HG02623 (cell line): ENCODE data around the gene SERPINI1.

Source experiments
- ATAC-seq: cut with Tn5 transposase; IDR thresholded peaks from one replicate; pipeline ENCODE4 v1.9.1; 2021; ENCODE audit warnings: moderate library complexity; ENCODE audit not compliant: unreplicated experiment

The SERPINI1 gene

GRCh38 chr3:167843481-167843880, 108.0 kb downstream of the SERPINI1 start:
- ATAC-seq = no peak

DNA sequence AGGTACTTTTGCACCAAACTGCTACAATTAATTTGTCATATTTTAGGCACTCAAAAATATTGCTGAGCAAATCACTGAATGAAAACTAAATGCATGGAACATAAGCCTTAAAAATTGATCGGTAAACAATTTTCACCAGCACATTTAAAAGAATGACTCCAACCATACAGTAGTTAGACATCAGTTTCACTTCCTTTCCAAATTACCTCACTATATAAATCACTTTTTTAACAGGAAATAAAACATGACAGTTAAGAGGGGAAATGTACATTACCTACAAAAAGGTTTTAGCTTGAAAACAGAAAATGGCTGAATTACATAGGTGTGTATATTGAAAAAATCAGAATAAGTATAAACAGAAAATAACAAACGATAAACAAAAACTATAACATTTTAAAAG, 108.4 kb downstream of the SERPINI1 start:
- ATAC-seq = no peak

- no peak for ATAC-seq
Measured at GRCh38 chr3:167844528-167844927, 109.0 kb downstream of the SERPINI1 start.

- ATAC-seq = no peak
Measured at GRCh38 chr3:167851171-167851570, 115.7 kb downstream of the SERPINI1 start.

GRCh38 chr3:167851749-167852148, 116.2 kb downstream of the SERPINI1 start:
- no peak for ATAC-seq

GRCh38 chr3:167852216-167852615, 116.7 kb downstream of the SERPINI1 start:
- no peak for ATAC-seq

DNA sequence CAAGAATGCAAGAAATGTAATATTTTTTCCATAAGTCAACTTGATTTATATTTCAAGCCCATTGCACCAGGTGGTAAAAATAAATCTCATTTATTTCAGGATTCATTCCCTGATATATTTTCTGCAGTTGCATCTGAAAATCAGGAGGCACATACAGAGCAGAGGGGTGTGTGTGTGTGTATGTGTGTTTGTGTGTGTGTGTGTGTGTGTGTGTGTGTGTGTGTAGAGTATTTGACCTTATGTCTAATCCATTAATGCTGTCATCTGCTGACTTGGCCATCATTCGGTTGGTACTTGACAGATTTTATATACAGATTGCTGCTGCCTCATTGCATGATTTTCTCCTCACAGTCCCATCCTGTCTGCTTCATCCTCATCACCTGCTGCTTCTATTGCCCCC, 118.5 kb downstream of the SERPINI1 start:
- ATAC-seq = no peak

GRCh38 chr3:167854846-167855245, 119.3 kb downstream of the SERPINI1 start:
- ATAC-seq = no peak

- no peak for ATAC-seq
Measured at GRCh38 chr3:167855306-167855705, 119.8 kb downstream of the SERPINI1 start.

DNA sequence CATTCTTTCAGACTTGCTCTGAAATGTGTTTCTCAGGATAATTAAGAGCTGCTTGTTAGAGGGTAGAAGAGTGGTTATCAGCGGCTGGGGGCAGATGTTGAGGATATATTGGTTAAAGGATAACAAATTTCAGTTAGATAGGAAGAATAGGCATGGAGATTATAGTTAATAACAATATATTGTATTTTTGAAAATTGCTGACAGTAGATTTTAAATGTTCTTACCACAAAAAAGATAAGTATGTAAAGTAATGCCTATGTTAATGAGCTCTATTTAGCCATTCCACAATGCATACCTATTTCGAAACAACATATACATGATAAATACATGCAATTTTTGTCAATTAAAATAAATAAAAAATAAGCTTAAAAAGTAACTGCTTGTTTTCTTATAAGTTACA, 123.3 kb downstream of the SERPINI1 start:
- no peak for ATAC-seq

DNA sequence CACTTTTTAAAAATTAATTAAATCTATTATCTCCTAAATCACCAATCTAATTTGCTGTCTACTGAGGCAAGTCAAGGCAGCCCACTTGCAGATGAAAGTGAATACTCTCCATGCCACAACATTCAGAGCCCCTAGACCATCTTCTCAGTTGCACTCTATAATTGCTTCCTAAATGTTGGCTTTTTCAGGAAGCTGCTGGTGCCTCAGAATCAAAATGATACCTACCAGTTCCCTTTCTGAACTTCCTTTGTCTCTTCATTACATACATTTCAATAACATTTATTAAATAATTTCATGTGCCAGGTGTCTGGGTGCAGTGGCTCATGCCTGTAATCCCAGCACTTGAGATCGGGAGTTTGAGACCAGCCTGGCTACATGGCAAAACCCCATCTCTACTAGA, 124.1 kb downstream of the SERPINI1 start:
- ATAC-seq = no peak

- no peak for ATAC-seq
Measured at GRCh38 chr3:167861649-167862048, 126.1 kb downstream of the SERPINI1 start.

GRCh38 chr3:167862104-167862730, 126.7 kb downstream of the SERPINI1 start:
- no peak for ATAC-seq

DNA sequence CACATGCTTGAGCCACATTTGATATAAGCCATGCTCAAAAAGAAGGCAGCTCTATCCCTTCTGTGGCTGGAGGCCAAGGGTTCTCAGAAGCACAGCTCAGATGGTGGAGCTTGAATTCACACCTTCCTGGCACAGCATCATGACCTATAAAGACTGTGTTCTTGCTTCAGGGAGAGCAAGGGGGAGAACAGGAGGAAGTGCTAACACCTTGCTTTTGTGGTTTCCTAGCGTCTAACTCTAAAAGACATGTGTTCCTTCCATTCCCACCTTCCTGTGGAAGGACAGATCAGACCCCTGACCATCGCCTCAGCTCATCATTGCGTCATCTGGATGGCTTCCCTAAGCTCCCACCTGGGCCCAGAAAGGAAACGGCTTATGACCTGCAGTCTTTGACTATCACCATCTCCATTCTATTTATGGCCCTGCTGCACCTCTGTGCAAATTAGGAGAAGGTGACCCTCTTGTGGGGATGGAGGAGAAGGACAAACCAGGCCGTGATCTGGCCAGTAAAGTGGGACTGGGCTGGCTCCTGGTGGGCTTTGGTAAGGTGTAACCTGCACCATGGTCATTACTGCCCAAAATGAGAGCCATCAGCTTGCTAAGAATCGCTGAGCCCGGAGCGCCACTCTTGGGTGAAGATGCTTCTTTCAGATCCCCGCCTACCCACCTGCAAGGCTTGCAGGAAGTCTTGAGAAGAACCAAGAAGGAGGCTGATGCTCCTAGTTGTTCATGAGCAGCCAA, 128.5 kb downstream of the SERPINI1 start:
- ATAC-seq = no peak

GRCh38 chr3:167864552-167864874, 129.0 kb downstream of the SERPINI1 start:
- no peak for ATAC-seq

GRCh38 chr3:167866331-167866730, 130.8 kb downstream of the SERPINI1 start:
- no peak for ATAC-seq

DNA sequence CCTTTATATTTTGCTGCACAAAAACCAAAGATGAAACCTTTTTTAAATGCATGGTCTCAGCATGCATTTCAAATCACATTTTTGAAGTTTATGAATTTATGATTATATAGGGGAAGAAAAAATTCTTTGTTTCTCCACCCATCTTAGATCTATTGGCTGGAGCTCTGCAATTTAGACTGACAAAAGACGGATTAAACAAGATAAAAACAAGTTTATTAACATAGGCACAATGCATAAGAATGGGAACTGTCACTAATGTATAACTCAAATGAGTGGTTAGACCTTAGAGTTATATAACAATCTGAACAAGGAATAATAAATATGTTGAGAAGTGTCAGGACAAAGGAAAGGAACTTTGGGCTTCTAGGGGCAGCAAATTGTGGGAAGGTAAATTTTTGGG, 132.5 kb downstream of the SERPINI1 start:
- ATAC-seq = no peak

DNA sequence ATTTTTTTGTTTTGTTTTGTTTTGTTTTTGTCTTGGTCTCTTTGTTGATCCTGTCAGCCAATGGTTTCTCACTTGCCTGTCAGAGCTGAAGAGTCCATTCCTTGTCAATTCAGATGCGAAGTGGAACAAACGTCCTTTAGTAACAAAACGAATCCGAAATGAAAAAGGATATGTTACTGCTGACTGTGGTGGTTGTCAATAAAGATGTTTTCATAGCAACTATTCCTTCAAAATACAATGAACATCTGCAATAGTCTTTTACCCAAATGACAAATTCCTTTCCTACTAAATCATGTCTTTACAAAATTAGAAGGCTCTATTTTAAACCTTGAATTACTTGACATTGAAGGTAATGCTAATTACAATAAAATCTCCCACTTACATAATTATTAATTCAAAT, 134.7 kb downstream of the SERPINI1 start:
- ATAC-seq = no peak

- ATAC-seq = no peak
Measured at GRCh38 chr3:167870759-167871158, 135.2 kb downstream of the SERPINI1 start.

- ATAC-seq = no peak
Measured at GRCh38 chr3:167872032-167872431, 136.5 kb downstream of the SERPINI1 start.

- ATAC-seq = no peak
Measured at GRCh38 chr3:167872941-167873340, 137.4 kb downstream of the SERPINI1 start.

- no peak for ATAC-seq
Measured at GRCh38 chr3:167874671-167875372, 139.3 kb downstream of the SERPINI1 start.
